Endothelial cell of umbilical vein (primary cell): ENCODE measurements around the gene AGO1.

Experiments
- MYC ChIP-seq: IDR thresholded peaks from one replicate; pipeline ENCODE4 v1.6.1; 2011; ENCODE audit warnings: mild to moderate bottlenecking, low read depth, low read length
- POLR2A ChIP-seq: IDR thresholded peaks from 2 replicates; pipeline ENCODE4 v1.6.1; 2012; ENCODE audit warnings: low read depth, mild to moderate bottlenecking, control low read depth, low read length
- TF ChIP-seq, protein P1 (sequence below), 2 donors: IDR thresholded peaks; 1 replicate in 1 of 2; 2 replicates in 1 of 2; pipeline ENCODE4 v1.5.1; 2011; ENCODE audit warnings: low read length in 2 of 2, mild to moderate bottlenecking in 2 of 2, moderate library complexity in 2 of 2, control low read depth in 1 of 2, inconsistent platforms in 1 of 2, low read depth in 1 of 2; ENCODE audit not compliant: insufficient read depth in 1 of 2; ENCODE audit errors: extremely low read depth in 1 of 2
- TF ChIP-seq, protein P2 (sequence below): IDR thresholded peaks from 2 replicates; pipeline ENCODE4 v1.6.1; 2011; ENCODE audit not compliant: insufficient read depth, insufficient read length

DNA sequence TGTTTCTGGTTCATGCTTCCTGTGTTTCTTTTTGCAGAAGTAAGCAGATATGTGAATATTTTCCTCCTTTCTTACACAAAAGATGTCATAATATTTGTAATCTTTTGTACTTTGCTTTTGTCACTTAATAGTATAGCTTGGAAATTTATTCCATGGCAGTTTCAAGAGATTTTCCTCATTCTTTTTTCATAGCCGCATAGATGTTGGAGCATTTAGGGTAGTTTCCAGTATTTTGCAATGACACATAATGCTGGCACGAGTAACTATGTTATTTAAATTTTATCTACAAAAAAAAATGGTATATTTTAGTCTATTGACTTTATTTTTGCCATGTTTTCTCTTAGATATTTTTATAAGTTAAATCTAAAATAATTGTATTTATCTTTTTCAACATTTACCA is 88.6 kb downstream of the AGO1 start:
- TF ChIP-seq, protein P1, sequence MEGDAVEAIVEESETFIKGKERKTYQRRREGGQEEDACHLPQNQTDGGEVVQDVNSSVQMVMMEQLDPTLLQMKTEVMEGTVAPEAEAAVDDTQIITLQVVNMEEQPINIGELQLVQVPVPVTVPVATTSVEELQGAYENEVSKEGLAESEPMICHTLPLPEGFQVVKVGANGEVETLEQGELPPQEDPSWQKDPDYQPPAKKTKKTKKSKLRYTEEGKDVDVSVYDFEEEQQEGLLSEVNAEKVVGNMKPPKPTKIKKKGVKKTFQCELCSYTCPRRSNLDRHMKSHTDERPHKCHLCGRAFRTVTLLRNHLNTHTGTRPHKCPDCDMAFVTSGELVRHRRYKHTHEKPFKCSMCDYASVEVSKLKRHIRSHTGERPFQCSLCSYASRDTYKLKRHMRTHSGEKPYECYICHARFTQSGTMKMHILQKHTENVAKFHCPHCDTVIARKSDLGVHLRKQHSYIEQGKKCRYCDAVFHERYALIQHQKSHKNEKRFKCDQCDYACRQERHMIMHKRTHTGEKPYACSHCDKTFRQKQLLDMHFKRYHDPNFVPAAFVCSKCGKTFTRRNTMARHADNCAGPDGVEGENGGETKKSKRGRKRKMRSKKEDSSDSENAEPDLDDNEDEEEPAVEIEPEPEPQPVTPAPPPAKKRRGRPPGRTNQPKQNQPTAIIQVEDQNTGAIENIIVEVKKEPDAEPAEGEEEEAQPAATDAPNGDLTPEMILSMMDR (IDR thresholded peaks at IDR 0.05; ENCODE audit: extremely low read depth in 1 of 2, insufficient read depth in 1 of 2, low read depth in 1 of 2, low read length in 2 of 2) = no peak
- TF ChIP-seq POLR2A (no peak), MYC (no peak)
- TF ChIP-seq, protein P2, sequence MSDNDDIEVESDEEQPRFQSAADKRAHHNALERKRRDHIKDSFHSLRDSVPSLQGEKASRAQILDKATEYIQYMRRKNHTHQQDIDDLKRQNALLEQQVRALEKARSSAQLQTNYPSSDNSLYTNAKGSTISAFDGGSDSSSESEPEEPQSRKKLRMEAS = no peak
